Motor neuron (in vitro differentiated cells): ENCODE results near the gene BPIFB6. TPM values are rescaled to one million over a fixed set of nuclear protein-coding genes. Genes with fewer than 3 reads are reported as not detected.

Experiments
- ATAC-seq, 8 experiments: fragments of 200-7000 bp; cut with Tn5 transposase; replicated peaks in 6 of 8; 2 replicates each; pipeline ENCODE4 v1.8.0; 2021; ENCODE audit warnings: mild to moderate bottlenecking in 8 of 8, moderate library complexity in 8 of 8
- H3K27ac ChIP-seq, 2 donors: fragments of 250-450 bp; sonication (Bioruptor Pico); 2 replicates each; pipeline ENCODE4 v1.9.0; 2021; ENCODE audit warnings: antibody characterized with exemption in 2 of 2, mild to moderate bottlenecking in 2 of 2, moderate library complexity in 1 of 2
- H3K4me1 ChIP-seq, 2 donors: fragments of 250-450 bp; sonication (Bioruptor Pico); replicated peaks in 1 of 2; 2 replicates each; pipeline ENCODE4 v1.6.1; 2021; ENCODE audit warnings: antibody characterized with exemption in 2 of 2, mild to moderate bottlenecking in 2 of 2, moderate library complexity in 1 of 2
- H3K4me3 ChIP-seq, 5 donors: fragments of 250-450 bp; sonication (Bioruptor Pico); 2 replicates each; pipeline ENCODE4 v1.9.0; 2021; ENCODE audit warnings: antibody characterized with exemption in 5 of 5, mild to moderate bottlenecking in 5 of 5, moderate library complexity in 4 of 5
- WGBS, 10 experiments: fragments of 450-650 bp; shearing (Covaris generic); methylation state at CpG; one replicate each; pipeline ENCODE4 v1.0.0; 2022; 5-methylcytosine and 5-hydroxymethylcytosine counted together
- in situ Hi-C, 9 experiments: fragments of 400-800 bp; cut with MboI; loops; one replicate each; pipeline ENCODE4 v1.15.0; 2021; ENCODE audit warnings: low sequenced_read_pairs in 9 of 9, low pct_unique_long_range_greater_than_20kb in 2 of 9; ENCODE audit not compliant: unreplicated experiment in 9 of 9
- total RNA-seq, 8 experiments: library from RNA; unstranded; fragments of 300-600 nt; gene quantifications; 2 replicates each; pipeline versions ENCODE4 v1.2.3 to v1.2.4, GENCODE V29; 2022

BPIFB6 gene
- total RNA-seq, 8 experiments from 2014 or later = not detected

DNA sequence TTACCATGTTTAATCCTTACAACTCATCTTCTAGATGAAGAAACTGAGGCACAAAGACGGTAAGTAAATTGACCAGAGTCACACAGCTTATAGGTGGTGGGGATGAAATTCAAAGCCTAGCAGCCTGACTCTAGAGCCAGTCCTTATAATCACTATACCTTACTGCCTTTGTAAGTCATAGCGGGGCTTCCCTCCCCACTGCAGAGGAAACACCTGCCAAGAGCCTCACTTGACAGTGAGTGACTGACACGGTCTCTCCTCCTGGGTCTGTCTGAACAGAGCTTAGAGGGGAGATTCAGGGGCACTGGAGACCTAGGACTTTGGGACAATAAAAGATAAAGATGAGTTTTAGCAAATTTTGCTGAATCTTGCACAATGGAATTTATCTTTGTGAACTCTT is 40.1 kb upstream of the BPIFB6 start:
- no peaks in the 10 kb centered on the region for H3K4me1 ChIP-seq
- 0 to 100% (median 58%) methylated on average over 1 to 3 of the region's 3 CpGs; no CpG with 5 or more reads in 2 of the 10 experiments for WGBS, 10 experiments
- in situ Hi-C loops = no loop called here
- no peak overlapping the region for H3K27ac ChIP-seq
- no peak for ATAC-seq
- no peak overlapping the region for H3K4me3 ChIP-seq

- WGBS, 10 experiments = 0 to 92% (median 66%) methylated on average over 2 to 7 of the region's 8 CpGs; no CpG with 5 or more reads in 1 of the 10 experiments
- in situ Hi-C loops = no loop called here
- H3K27ac ChIP-seq = no peak overlapping the region
- H3K4me1 ChIP-seq = no peaks in the 10 kb centered on the region
- ATAC-seq = no peak
- H3K4me3 ChIP-seq = no peak overlapping the region
These were observed 39.4 kb upstream of the BPIFB6 start for GRCh38 chr20:32991792-32992641.

DNA sequence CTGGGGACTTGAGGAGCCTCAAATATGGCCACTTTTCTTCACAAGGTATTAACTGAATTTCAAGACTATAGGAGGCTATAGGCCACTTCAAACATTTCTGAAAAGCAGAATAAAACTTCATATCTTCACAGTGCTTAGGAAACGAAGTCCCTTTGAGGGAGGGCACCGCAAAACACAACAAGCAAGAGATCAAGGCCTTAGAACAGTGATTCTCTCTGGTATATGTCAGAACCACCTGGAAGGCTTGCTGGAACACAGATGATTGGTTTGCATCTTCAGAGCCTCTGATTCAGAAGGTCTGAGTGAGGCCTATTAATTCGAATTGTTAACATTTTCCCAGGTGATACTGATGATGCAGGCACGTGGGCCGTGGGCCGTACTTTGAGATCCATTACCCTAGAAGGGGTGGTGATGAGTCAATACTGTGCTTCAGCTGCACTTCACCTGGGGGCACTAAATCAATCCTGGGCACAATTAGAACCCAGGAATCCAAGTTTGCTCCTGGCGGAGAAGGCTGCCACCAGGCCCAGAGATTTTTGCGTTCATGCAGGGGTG is 37.9 kb upstream of the BPIFB6 start:
- WGBS, 10 experiments = 7 to 85% (median 44%) methylated on average over 2 to 8 of the region's 8 CpGs; no CpG with 5 or more reads in 3 of the 10 experiments
- in situ Hi-C loops = no loop called here

DNA sequence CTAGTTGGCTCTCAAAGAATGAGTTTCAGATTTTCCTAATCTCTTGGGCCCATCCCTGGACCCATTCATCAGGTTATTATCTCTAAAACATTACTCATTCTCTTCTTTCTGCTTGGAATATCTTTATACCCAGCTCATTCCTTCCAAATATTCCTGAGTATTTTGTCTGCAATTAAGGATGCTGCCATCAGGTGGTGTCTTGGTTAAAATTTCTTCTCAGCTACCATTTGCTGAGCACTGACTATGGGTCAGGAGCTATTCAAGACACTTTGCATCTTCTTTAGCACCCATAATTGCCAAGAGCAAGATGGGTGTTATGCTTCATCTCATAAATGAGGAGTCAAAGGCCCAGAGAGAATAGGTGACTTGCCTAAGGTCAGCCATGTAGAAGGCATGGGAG is 35.6 kb upstream of the BPIFB6 start:
- no peak for ATAC-seq
- in situ Hi-C loops = no loop called here

More for the DNA sequence above, 37.9 kb upstream of the BPIFB6 start:
- Histone ChIP-seq H3K4me1 (no peaks in the 10 kb centered on the region), H3K27ac (no peak overlapping the region), H3K4me3 (no peak overlapping the region)
- ATAC-seq = no peak

DNA sequence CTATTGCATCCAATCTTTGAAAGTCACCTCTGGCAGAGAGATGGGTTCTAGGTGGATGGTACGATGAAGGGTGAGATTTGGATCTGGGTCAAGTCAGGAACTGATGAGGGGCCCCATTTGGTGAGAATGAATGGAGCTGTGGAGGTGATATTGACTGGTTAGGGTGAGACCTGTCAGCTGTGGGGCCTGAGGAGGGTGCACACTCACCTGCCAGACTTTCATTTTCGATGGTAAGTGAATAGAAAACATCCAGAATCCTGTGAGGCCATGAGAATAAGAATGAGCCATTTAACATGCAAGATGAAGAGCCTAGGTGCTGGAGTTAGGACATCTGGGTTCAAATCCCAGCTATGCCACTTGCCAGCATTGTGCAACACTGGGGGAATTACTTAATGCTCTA is 34.0 kb upstream of the BPIFB6 start:
- H3K4me3 ChIP-seq = no peak overlapping the region
- no peak overlapping the region for H3K27ac ChIP-seq
- no peak for ATAC-seq
- WGBS, 10 experiments = 0 to 70% (median 14%) methylated on average over 1 to 2 of the region's 2 CpGs; no CpG with 5 or more reads in 3 of the 10 experiments
- no peaks in the 10 kb centered on the region for H3K4me1 ChIP-seq
- in situ Hi-C loops = no loop called here

More for the DNA sequence above, 35.6 kb upstream of the BPIFB6 start:
- Histone ChIP-seq H3K4me3 (no peak overlapping the region), H3K4me1 (no peaks in the 10 kb centered on the region), H3K27ac (no peak overlapping the region)

DNA sequence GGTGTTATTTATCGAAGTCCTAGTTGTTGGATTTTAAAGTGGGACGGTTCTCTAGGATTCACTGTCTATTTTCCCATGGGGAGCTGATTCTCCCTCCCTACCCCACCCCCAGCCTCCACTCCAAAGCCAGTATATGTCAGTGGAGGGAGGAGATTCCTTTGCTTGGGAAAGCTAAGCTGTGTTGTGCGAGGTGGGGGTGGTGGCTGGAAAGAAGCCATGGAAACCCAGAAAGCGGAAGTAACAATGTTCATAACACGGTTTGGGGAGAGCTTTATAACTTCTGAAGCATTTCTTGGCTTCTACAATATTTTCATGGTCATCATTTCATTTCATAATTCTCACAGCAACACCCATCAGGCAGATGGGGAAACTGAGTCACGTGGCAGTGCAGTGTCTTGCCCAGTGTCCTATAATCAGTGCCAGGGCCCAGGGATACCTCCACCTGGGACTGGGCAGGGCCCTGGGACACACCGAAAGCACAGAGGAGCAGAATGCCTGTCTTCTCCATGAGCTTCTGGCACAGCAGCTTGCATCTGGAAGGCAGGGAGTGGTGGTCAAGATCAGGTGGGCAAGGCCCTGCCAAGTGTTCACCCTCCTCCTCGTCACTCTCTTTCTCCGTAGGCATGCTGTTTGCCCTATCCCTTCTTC is 31.7 kb upstream of the BPIFB6 start:
- no peaks in the 10 kb centered on the region for H3K4me1 ChIP-seq
- ATAC-seq = no peak
- 0 to 81% (median 56%) methylated on average over 1 to 5 of the region's 9 CpGs; no CpG with 5 or more reads in 4 of the 10 experiments for WGBS, 10 experiments
- H3K27ac ChIP-seq = no peak overlapping the region
- H3K4me3 ChIP-seq = no peak overlapping the region
- in situ Hi-C loops = no loop called here

DNA sequence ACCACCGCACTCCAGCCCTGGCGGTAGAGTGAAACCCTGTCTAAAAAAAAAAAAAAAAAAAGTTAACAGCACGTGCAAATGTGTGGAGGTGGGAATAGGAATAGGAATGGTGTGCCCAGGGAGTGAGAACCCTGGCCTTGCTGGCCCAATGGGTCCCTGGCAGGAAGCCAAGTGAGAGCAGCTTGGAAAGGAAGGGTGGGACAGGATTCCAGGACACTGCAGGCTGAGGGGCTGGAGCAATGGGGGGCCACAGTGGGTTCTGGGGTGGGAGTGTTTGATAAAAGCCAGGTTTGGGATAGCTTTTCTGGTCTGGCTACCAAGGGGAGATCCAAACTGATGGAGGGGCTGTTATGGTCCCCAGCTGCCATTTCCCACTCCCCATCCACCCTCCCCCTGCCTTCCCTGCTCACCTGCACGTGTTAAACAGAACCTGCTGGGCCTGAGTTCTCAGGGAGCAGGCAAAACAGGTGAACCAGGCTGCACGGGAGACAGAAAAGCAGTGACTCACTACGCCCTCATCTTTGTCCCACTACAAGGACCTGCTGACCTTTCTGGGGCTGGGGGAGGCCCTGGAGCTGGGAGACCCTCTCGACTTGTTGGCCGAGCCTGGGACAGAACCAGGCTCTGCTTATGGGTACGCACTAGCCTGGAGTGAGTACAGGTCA is 30.5 kb upstream of the BPIFB6 start:
- no peak for ATAC-seq
- Histone ChIP-seq H3K27ac (no peak overlapping the region), H3K4me1 (no peaks in the 10 kb centered on the region), H3K4me3 (no peak overlapping the region)
- 0 to 83% (median 39%) methylated on average over 1 to 7 of the region's 9 CpGs; no CpG with 5 or more reads in 1 of the 10 experiments for WGBS, 10 experiments
- in situ Hi-C loops = no loop called here

- in situ Hi-C loops = no loop called here
- Histone ChIP-seq H3K4me3 (no peak overlapping the region), H3K27ac (no peak overlapping the region), H3K4me1 (no peaks in the 10 kb centered on the region)
- 29 to 100% (median 53%) methylated on average over 1 to 3 of the region's 7 CpGs; no CpG with 5 or more reads in 5 of the 10 experiments for WGBS, 10 experiments
- no peak for ATAC-seq
These were observed 29.2 kb upstream of the BPIFB6 start for GRCh38 chr20:33002087-33002808.

DNA sequence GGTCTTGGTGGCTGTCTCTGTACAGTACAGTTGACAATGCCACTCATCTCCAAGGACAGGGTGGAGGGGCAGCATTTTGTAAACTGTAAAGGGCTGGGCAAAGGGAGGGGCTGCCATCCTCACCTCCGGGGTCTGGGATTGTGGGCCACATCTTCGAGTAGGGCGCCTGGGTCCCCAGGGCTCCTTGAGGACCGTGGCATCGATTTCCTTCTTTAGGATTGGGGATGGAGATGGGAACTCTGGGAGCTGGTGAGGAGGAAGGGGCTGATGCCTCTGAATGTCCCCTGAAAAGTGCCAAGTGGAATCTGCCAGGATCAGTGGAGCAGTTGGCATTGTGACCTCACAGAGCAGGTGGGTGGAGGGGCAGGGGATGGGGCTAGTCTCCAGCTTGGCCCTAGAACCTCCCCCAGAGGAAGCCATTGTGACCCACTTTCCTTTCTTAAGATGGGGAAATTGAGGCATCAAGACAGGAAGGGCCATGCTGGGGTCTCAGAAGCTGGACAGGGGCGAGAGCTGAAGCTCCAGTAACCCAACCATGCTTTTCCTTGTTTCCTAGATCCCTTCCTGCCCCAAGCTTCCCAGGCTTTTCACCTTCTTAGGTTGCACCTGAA is 27.2 kb upstream of the BPIFB6 start, which contains the start of gene SUN5:
TSS of gene SUN5 (minus strand) at position 293 of the 611 bp plus-strand sequence. CDS start at position 200, 93 bp downstream.
- in situ Hi-C loops = no loop called here
- ATAC-seq = no peak
- no peaks in the 10 kb centered on the region for H3K4me1 ChIP-seq
- no peak within 1 kb of the TSS for H3K4me3 ChIP-seq
- H3K27ac ChIP-seq = no peak within 1 kb of the TSS
- 0 to 62% (median 35%) methylated on average over 1 to 5 of the region's 6 CpGs; no CpG with 5 or more reads in 6 of the 10 experiments for WGBS, 10 experiments

- 8 to 64% (median 37%) methylated on average over 1 to 4 of the region's 4 CpGs for WGBS, 10 experiments
- no peak for ATAC-seq
- in situ Hi-C loops = no loop called here
- Histone ChIP-seq H3K4me3 (no peak overlapping the region), H3K27ac (no peak overlapping the region), H3K4me1 (no peaks in the 10 kb centered on the region)
These were observed 26.3 kb upstream of the BPIFB6 start for GRCh38 chr20:33005132-33005566.

DNA sequence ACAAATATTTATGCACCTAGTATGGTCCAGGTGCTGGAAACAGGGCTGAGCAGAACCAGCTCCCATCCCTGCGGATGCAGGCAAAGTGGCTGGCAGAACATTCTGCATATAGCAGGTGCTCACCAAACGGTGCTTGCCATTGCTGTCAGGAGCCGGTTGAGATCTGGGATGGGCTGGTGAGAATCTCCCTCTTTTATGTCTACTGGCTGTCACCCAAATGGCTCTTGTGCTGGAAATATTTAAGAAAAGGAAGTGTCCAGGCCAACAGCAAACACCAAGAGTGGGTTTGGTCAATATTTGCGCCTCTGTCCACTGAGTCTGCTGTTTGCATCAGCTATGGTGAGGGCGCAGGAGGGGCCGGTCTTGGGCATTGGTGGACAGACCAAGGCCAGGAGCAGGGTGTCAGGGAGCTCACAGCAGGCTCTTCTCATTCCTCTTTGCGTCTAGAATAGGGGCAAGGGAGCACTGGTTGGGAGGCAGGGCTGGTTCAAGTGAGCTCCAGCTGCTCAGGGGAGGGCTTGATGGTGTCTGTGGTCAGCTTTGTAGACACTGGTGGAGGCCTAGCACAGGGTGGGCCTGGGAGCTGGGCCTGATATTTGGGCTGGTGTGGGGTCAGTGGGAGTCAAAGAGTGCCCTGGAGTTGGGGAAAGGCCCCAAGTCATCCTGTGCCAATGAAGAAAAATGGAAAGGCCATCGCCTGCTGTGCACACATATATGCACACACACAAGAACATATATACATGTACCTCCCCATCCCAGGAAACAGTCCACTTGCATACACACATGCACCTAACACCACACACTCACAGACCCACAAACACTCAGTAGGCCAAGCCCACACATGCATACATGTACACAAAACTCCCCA is 25.3 kb upstream of the BPIFB6 start:
- WGBS, 10 experiments = 0 to 100% (median 60%) methylated on average over 1 to 4 of the region's 8 CpGs; no CpG with 5 or more reads in 2 of the 10 experiments
- no peak overlapping the region for H3K4me3 ChIP-seq
- no peaks in the 10 kb centered on the region for H3K4me1 ChIP-seq
- in situ Hi-C loops = no loop called here
- H3K27ac ChIP-seq = no peak overlapping the region
- peak in 1 of 8 experiments; percentile 86 for ATAC-seq
